HG03520 (cell line): ENCODE data around the gene DMRTB1.

Experiments
- ATAC-seq: cut with Tn5 transposase; IDR thresholded peaks from one replicate; pipeline ENCODE4 v1.9.1; 2021; ENCODE audit warnings: mild to moderate bottlenecking, moderate library complexity; ENCODE audit not compliant: unreplicated experiment

DMRTB1 gene

DNA sequence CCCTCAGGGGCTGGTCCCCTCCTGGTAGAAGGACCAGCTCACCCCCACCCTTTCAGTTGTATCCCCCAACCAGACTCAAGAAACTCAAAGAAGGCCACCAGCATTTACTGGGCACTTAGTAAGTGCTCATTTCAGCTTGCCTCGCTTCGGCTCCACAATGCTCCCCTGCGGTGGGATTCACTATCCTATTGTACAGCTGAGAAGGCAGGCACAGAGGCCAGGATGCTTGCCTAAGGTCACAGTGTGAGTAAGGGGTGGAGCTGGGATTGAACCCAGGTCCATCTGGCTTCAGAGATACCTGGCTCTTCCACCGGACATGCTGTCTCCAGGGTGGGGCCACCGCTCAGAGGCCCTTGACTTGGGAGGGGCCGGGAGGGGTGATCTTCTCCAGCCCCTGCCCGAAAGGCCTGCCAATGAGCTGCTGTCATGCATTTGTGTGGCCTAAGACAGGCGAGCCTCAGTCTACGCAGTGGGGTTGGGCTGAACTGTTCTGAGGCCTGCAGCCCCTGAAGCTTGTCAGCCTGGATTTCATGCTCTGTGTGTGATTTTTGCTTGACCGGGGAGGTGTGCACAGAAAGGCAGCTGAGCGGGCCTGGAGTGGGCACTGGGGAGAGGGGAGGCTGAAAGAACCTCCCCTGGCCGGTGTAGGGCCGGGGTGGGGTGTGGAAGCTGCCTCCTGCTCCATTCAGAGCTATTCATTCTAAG, 48.1 kb downstream of the DMRTB1 start:
- no peak for ATAC-seq

DNA sequence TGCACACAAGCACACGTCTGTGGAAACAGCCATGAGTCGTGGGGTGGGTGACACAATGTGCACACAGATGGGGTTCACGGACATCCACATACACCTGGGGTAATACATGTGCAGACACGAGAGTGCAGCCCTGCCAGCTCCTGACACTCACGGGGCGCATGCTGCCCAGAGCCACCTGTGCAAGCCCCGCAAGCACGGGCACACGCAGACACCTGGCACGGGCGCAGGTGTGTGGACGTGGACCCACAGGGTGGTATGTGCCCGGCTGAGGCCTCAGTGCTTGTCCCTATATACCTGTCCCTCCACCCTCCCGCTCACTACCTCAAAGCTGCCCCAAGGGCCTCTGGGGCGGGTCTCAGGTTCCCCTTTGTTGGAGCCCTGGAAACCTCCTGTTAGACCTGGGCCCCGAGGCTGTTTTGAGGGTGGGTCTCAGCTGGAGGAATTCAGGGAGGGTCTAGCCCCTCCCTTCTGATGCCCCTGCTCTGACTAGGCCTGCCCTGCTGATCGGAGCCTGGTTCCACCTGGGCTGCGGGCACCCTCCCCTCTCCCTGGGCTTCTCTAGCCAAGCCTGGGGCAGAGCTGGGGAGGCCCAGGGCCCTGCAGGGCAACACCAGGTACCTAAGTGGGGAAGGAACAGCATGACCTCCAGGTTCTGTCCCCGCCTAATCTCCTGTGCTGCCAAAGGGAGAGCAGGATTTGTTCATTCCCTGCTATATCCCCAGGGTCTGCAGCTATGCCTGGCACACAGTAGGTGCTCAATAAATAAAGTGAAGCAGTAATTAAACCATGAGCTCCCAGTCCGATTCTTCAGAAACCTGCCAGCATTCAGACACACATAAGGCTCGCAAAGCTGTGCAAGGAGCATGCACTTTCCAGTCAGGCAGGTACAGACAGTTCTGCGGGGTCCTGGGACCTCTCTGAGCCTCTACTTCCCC, 49.1 kb downstream of the DMRTB1 start:
- no peak for ATAC-seq

DNA sequence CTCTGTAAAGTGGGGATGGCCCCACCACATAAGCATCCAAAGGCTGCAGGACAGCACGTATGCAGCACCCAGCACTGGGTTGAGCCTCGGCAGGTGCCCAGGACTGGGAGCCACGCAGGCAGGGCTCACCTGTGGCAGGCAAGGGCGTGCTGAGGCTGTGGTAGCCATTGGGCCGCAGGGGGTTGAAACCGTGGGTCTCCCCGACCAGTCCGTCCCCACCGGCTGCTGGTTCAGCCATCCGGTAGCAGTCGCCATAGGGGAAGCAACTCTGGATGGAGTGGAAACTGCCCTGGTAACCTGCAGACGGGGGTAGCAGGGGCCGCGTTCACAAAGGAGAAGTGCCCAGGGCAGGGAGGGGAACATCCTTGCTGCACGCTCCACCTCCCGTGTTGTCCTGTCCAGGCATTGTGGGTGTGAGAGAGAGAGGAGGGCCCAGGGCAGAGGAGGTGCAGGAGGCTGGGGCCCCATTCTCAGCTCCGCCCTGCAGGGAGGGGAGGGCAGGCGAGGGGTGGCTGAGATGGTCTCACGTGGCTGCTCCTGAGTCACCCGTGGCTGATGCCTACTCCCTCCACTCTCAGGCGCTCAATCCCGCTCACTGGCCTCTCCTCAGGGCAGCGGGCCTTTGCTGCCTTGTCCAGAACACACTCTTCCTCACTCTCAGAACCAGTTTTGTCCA, 49.9 kb downstream of the DMRTB1 start:
- no peak for ATAC-seq

DNA sequence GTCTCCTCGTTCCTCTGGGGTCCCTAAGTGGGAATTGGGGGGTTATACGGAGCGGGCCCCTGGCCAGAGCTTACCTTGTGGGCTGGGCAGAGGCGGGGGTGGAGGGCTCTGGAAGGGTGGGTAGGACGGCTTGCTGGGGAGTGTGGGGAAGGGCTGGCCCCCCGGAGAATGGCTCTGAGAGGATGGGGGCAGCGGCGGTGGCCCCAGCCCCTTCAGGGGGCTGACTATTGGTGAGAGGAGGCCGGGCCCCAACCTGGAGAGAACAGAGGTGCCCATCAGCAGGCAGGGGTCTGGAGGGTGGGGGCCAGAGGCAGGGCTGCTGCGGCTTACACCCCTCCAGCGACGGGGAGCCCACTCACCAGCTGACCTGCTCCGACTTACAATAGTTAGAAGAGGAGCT, 50.6 kb downstream of the DMRTB1 start:
- ATAC-seq = no peak

DNA sequence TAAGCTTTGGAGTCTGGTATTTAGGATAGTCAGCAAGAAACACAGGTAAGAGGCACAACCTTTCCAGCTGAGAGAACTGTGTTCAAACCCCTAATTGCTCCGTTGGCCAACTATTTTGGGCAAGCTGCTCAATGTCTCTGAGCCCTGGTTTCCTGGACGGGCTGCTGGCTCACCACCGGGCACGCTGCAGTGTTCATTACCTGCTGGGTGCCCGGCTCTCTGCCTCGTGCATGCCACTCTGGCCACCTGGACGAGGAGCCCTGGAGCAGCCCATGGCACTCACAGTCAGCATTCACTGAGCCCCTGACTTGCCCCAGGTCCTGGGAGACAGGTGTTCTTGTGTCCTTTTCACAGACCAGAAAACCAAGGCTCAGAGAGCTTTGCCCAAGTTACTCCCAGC, 51.0 kb downstream of the DMRTB1 start:
- no peak for ATAC-seq

DNA sequence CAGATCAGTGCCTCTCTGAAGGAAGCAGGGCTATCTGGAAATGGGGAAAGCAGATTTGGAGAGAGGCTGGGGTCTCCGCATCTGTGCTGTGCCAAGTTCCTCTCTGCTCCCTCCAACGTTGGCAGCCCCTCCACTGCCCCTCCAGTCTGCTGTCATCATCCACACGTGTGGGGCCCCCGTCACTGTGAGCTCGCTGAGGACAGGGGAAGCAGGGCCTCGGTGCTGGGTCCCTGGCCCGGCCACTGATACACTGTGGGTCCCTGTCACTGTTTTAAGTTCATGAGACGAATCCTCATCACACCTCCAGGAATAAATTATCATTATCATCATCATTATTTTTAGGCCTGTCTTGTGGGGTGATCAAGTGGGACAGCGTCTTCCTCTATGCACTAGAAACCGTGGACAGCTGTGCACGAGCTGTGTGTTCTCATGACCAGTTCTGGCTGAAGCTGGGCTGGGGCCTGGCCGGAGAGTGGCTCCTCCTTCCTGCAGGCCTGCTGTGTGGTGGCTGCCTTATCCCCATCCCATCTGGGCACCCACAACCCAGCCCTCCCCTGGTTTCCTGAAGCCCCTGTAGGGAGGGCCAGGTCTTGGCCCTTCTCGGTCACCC, 52.2 kb downstream of the DMRTB1 start:
- no peak for ATAC-seq

DNA sequence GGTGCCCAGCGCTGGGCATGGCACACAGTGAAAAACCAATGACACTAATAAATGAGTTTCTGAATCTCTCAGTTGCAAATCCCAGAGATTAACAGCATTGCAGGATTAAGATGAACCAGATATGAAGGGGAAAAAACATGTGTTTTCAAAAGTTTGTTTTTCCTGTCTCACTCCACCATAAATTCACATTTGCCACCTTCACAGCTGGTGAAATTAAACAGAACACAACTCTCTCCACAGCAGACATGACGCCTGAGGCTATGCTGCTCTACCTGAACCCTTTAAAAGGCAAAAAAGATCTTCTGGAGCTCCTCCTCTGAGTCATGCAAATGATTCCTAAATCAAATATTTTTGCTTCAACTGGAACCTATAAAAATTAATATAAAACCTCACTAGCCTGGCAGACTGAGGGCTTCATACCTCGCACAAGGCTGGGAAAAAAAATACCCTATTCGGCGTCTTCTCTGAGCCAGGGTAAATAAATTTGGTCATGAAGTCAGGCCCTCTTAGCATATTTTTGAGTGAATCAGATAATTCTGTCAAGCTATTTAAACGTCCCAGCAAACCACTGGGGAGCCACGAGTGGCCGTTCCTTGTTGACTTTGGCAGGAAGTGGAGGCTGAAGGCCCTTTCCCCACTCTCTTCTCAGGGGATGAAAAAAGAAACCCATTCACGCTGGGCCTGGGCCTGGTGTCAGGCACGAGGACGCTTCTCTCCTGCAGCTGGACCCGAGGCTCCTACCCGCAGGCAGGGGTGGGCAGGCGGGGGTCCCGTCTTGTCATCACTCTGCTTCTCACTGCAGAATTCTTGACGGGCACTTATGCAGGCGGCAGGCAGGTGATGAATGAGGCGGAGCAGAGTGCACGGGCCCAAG, 53.0 kb downstream of the DMRTB1 start:
- no peak for ATAC-seq

DNA sequence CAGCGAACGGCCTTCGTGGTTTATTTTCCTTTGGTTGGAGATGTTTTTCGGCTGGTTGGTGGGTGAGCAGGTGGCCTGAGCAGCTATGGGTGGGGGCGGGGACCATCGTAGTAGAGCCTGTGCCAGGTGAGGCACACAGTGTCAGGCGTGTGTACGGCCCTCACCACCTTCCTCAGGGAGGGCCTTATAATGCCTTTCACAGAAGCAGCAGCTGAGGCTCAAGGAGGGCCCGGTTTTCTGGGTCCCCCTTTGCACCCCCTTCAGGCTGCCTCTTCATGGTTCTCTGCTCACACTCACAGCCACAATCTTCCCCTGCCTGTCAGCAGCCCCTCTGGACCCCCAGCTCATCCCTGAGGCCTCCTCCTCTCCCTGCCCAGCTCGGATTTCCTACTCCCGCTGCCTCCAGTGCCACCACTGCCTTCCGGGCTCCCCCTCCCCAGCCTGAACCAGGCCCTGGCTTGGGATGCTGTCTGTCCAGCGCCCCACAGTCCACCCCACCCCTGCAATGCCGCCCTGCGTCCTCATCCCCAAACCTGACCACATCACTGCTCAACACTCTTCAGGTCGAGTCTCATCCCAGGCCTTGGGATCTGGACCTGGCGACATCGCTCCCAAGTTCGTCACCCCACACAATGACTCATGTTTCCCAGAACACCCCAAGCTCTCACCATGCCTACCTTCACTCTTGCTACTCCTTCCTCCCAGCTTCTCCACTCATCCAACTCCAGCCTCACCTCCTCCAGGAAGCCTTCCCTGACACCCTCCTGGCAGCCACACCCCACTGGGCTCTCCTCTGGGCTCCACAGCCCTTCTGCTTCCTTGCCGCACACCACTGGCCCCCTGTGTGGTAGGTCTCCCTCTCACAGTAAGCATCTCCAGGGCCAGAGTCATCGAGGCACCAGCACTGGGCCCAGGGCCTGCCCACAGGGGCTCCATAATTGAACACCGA, 53.9 kb downstream of the DMRTB1 start:
- no peak for ATAC-seq

DNA sequence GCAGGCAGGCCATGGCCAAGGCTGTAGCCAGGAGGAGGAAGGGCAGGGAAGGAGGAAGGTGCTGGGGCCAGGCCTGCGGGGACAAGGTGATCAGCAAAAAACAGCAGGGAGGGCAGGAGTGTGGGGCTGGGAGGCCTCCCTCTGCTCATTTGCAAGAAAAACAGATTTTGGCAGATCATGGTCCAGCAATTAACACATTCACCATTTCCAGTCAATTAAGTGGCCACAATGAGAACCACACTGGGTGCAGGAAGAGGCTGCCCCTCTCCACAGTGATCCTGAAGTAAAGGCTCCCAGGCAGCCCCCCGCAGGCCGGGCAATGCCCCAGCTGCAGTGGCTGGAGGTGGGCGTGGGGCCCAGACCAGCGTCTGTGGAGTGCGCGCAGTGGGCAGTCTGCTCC, 54.6 kb downstream of the DMRTB1 start:
- ATAC-seq = no peak

DNA sequence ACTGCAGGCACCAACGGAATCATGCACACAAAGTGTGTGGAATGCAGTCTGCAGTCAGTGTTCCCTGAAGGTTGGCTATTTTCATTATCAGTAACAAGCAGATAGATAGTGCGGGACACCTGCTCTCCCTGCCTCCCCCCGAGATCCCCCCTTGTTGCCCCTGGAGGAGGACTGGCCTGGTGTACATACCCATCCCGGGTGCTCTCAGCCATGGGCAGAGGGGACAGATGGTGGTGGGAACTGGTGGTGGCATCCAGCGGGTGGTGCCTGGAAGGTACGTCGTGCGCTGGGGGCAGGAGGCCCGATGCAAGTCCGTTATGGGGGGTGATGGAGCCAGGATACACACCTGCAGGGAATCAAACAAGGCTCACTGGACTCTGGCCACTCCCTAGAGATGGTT, 55.2 kb downstream of the DMRTB1 start:
- ATAC-seq = no peak

DNA sequence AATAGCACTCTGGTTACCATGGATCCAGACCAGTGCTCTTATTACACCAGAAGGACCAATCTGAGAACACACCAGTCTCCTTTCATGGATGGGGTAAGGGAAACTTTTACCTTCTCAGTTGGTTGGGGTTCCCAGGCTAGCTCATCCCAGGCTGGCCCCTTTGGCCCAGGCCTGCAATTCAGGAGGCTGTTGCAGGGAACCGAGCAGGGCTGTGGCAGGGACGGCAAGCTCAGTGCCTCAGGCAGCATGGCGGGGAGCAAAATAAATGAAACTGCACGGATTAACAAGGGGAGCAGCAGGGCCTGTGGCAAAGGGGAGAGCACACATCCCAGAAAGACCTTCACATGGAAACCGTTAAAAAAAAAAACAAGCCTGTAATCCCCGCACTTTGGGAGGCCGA, 57.0 kb downstream of the DMRTB1 start:
- ATAC-seq = no peak
